HG02623 (cell line): ENCODE measurements around the gene AMBRA1.
"Not testable (repeated sequence)": the region's sequence is repeated elsewhere in the genome, so short reads cannot be mapped to it uniquely, and the experiment has no call there.

Experiments used
- ATAC-seq: cut with Tn5 transposase; IDR thresholded peaks from one replicate; pipeline ENCODE4 v1.9.1; 2021; ENCODE audit warnings: moderate library complexity; ENCODE audit not compliant: unreplicated experiment

The AMBRA1 gene

DNA sequence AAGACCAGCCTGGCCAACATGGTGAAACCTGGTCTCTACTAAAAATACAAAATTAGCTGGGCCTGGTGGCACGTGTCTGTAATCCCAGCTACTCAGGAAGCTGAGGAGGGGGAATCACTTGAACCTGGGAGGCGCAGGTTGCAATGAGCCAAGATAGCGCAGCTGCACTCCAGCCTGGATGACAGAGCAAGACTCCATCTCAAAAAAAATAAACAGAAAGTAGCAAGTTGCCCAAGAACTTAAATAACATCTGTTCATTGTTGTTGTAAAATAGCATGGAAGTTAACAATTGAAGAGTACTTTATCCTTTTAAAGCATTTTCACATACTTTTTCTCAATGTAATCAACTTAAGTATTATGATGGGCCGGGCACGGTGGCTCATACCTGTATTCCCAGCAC, 5.7 kb downstream of the AMBRA1 start:
- no peak for ATAC-seq

GRCh38 chr11:46583513-46583912, 10.3 kb downstream of the AMBRA1 start:
- ATAC-seq: not testable (repeated sequence)

GRCh38 chr11:46582588-46582987, 11.2 kb downstream of the AMBRA1 start:
- ATAC-seq: no peak

DNA sequence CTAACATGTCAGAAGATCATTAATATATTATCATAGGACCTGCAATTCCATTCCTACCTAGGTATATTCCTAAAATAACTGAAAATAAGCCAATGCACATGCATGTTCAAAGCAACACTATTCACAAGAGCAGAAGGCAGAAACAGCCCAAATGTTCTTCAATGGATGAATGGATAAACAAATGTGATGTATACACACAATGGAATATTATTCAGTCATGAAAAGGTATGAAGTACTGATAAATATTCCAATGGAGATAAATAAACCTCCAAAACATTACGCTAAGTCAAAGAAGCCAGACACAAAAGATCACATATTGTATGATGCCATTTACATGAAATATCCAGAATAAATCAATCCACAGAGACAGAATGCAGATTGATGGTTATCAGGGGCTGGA, 16.8 kb downstream of the AMBRA1 start:
- ATAC-seq: no peak

DNA sequence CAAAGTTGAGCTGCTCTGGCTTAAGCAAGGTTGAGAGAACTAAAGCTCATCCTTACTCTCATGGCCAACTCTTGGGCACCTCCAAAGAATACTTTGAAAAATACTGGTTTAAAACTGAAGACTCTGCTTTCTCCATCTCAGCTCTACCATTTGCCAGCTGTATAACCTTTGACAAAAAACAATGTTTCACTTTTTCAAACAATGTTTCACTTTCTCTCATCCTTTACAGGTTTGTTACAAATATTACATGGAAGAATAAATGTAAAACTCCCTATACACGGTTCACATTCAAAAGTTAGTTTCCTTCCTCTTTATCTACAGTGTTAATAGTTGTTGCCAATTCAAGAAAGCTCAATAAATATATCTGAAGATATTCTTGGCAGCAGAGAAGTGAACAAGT, 19.2 kb downstream of the AMBRA1 start:
- no peak for ATAC-seq

GRCh38 chr11:46570790-46571398, 22.9 kb downstream of the AMBRA1 start:
- no peak for ATAC-seq

DNA sequence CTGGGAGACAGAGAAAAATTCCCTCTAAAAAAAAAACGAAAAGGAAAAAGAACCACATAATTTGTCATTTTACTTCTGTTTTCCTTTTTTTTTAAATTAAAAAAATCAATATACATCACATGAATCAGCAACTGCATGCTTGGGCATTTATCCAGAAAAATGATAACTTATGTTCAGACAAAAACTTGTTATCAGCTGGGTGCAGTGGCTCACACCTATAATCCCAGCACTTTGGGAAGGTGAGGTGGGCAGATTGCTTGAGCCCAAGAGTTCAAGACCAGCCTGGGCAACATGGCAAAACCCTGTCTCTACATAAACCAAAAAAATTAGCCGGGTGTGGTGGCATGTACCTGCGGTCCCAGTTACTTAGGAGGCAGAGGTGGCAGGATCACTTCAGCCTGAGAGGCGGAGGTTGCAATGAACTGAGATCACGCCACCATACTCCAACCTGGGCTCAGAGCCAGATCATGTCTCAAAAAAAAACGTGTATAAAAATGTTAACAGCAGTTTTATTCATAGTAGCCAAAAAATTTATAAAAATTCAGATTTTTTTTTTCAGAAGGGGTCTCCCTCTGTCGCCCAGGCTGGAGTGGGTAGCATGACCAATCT, 28.5 kb downstream of the AMBRA1 start:
- no peak for ATAC-seq

DNA sequence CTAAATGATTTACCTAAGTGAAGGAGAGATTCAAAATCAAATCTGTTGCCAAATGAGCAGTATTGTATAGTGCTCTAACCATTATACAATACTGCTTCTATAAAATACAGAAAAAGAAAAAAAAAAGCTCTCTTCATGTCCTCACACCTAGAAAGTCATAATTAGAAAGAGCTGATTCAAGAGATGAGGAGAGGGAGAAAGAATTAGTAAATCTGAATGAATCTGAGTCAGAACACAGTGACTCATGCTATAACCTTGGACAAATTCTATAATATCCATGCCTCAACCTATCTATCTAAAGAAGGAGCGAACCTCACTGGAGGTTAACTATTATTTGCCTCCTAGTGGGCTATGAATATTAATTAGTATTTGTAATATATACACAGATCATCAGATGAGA, 29.4 kb downstream of the AMBRA1 start:
- no peak for ATAC-seq

DNA sequence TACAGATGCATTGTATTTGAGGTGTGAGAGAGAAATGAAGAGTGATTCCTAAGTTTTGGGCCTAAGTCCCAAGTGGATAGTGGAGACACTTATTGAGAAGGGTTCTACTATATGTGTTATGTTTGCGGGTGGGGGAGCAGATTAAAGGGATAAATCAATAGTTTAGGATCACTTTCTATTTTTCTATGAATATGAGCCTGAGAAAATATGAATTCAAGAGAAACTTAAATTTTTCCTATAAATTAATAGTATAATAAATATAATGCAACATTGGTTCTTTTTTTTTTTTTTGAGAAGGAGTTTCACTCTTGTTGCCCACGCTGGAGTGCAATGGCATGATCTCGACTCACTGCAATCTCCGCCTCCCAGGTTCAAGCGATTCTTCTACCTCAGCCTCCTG, 31.3 kb downstream of the AMBRA1 start:
- no peak for ATAC-seq

DNA sequence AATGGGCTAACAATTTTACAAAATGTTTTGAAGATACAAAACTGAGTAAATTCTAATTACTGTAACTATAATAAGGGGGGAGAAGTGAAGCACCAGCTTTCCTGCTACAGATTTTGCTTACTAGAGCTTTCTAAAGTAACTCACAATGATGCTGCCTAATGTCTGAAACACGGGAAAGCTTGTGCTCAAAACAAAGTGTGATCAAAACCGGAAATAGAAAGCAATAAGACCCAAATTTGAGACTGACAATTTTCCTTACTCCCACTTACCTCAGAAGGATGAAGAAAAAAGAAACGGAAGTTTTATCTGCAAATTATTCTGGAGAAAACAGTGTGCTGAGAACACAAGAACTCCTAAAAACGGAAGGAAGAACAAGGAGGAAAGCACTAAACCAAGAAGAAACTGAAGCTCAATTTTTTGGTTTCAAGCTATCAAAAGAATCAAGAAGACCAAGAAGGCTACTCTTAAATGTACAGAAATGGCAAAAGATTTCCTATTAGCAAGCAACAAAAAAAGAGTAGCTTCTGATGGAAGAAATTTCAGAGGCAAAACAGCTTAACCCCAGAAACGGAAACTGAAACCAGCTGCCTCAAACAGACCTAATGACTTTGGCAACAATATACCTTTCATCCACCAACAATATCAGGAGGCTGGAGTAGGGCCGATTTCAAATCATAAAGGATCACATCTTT, 33.4 kb downstream of the AMBRA1 start:
- no peak for ATAC-seq

GRCh38 chr11:46559815-46560214, 34.0 kb downstream of the AMBRA1 start:
- no peak for ATAC-seq

DNA sequence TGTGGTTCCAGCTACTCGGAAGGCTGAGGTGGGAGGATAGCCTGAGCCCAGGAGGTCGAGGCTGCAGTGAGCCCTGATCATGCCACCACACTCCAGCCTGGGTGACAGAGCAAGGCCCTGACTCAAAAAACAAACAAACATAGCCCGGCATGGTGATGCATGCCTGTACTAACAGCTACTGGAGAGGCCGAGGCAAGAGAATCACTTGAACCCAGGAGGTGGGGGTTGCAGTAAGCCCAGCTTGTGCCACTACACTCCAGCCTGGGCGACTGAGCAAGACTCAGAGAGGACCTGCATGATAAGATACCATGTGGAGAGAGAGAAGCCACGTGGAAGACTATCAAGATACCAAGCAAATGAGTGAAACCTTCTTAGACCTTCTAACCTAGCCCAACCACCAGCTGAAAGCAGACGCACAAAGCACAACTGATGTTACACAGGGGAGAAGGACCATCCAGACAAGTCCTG, 36.1 kb downstream of the AMBRA1 start:
- no peak for ATAC-seq

DNA sequence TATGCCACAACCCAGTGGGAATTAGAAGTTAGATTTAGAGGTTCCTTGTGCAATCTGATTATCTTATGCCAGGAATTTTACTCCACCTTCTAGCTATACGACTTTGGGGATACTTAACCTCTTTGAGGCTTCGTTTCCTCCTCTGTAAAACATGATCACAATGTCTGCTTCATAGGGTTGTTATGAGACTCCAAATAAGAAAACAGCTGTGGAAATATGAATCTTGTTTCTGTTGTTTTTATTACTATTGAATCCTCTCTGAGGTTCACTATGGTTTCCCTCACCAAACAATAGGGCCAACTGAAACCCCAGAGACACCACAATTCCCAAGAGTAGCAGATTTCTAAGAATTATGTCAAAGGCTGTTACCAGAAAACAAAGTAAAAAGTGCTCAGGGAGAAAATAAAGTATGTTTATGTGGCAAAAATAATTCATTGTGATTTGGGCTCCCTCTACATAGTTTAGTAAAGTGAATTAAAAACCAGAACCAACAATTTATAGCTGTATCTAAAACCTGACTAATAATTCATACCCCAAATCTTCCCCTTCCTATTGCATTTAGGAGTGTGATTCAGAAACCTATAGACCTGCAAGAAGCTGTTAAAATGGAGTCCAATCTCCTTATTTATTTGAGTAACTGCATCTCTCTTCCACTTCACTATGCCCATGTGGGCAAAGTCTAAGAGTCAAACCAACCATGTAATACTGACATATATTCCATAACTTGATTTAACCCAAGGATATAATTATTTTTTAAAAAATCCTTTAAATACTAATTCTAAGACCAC, 38.4 kb downstream of the AMBRA1 start:
- ATAC-seq: no peak

GRCh38 chr11:46554213-46555147, 39.3 kb downstream of the AMBRA1 start:
- no peak for ATAC-seq

- ATAC-seq: no peak
Measured at GRCh38 chr11:46553814-46554212, 40.0 kb downstream of the AMBRA1 start.

DNA sequence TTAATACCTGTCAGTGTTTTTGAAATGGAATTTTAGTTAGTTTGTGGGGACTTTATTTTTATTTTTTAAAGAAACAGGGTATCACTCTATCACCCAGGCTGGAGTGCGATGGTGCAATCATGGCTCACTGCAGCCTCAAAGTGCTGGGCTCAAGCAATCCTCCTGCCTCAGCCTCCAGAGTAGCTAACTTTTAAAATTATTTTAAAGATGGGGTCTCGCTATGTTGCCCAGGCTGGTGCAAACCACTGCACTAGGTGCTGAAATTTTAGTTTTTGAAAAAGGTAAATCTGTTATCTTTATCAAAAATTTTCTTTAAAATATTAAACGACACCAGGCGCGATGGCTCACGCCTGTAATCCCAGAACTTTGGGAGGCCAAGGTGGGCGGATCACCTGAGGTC, 42.6 kb downstream of the AMBRA1 start:
- no peak for ATAC-seq

DNA sequence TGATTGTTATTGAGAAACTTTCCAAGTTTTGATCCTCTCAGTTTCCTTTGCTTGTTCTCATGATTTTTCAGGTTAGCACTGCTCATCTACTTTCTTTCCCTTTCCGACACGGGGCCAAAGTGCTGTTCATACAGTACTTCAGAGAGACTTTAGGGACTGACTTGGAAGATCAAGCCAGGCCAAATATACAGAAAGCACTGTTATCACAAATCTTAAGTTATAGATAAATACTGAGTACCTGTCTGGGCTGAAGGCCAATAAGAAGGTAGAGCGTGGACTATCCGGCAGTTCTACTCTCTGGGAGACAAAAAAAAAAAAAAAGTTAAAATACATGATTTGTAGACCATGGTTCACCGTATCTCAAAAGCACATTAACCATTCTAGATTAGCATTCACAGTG, 46.2 kb downstream of the AMBRA1 start:
- no peak for ATAC-seq

DNA sequence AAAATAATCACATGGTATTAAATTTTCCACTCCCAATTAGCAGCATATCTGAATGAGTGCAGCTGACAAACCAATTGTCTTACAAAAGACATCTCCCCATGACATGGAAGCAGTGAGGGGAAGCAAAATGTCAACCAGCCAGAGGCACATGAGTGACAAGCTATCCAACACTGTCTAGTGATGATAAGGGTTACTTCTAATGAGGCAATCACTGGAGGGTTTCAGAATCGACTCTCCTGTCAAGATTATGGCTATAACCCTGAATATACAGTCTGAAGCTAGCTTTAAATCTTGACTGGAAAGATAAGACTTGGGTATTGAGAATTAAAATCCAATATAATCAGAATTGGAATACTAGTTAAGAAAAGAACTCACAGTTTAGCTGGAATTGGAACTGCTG, 50.3 kb downstream of the AMBRA1 start:
- ATAC-seq: no peak

DNA sequence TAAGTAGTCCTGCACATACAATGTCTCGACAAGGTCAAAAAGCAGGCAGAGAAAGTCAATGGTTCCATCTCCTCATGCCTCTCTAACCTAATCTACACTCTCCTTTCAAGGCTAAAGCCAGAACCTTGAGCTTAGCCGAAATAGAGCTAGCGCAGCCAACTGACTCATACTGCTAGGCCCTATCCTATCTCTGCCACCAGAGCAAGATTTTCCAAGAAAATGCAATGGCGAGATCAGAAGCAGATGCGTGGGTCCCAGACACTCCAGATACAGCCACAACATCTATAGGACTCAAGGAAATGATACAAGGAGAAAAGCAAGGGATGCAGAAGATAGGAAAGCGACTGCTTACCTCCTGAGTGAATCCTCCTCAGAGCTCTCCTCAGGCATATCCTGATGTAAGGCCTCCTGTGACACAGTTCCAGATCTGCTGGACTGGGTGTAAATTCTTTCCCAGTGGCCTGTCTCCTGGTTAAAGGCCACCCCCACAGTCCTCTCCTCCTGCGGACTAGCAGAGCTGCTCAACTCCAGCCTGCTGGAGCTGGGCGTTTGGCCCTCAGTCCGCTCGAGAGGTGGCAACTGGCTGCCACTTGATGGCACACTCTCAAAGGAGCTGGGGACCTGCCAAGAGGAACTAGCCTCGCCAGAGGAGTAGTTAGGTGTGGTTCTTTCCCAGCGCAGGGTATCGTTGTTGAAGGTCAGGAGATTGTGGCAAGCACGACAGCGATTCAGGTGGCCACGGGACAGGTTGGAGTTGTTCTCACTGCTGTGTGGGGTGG, 52.0 kb downstream of the AMBRA1 start:
- no peak for ATAC-seq

GRCh38 chr11:46540807-46541206, 53.0 kb downstream of the AMBRA1 start:
- no peak for ATAC-seq
